HEK293 (cell line): ENCODE results near the gene USP37.

Experiments
- CTCF ChIA-PET: fragments of 350-600 bp; formaldehyde crosslinking; extraction: SDS; loops from one replicate; lab custom pipeline; 2021; ENCODE audit warnings: antibody characterized with exemption; lab: Yijun Ruan, JAX
- POLR2A ChIA-PET: fragments of 300-600 bp; formaldehyde crosslinking; extraction: SDS; loops from one replicate; lab custom pipeline; 2020; ENCODE audit warnings: antibody characterized with exemption, inconsistent platforms; lab: Yijun Ruan, JAX
- H3K27ac ChIP-seq: fragments of 200-500 bp; sonication (Bioruptor generic); 2 replicates; pipeline ENCODE4 v1.5.1; 2014; ENCODE audit warnings: low read depth, low read length, control low read depth, inconsistent platforms; ENCODE audit errors: extremely low read depth
- H3K36me3 ChIP-seq, 2 experiments: fragments of 200-500 bp in 1 of 2; sonication (Bioruptor generic) in 1 of 2; 1 replicate in 1 of 2; 2 replicates in 1 of 2; pipeline ENCODE4 v1.5.1; 2014 to 2017; ENCODE audit warnings: inconsistent platforms in 2 of 2, low read length in 2 of 2; ENCODE audit not compliant: control insufficient read depth in 2 of 2, insufficient read depth in 1 of 2
- H3K4me1 ChIP-seq: fragments of 200-500 bp; sonication (Bioruptor generic); 2 replicates; pipeline ENCODE4 v1.5.1; 2014; ENCODE audit warnings: mild to moderate bottlenecking, low read length, inconsistent platforms; ENCODE audit not compliant: control insufficient read depth, insufficient read depth
- H3K4me3 ChIP-seq: 2 replicates; pipeline ENCODE4 v1.5.1; 2011; ENCODE audit warnings: low read depth, mild to moderate bottlenecking, control low read depth, low read length, moderate library complexity
- H3K9me3 ChIP-seq: fragments of 200-500 bp; sonication (Bioruptor generic); 2 replicates; pipeline ENCODE4 v1.5.1; 2014; ENCODE audit warnings: low read depth, low read length, inconsistent platforms; ENCODE audit not compliant: control insufficient read depth, insufficient read depth
- GFI1B ChIP-seq: fragments of 450-650 bp; formaldehyde crosslinking; IDR thresholded peaks from 2 replicates; pipeline ENCODE4 v1.5.1; 2016; ENCODE audit warnings: missing biosample characterization, missing genetic modification characterization
- KLF10 ChIP-seq: fragments of 450-650 bp; IDR thresholded peaks from 2 replicates; pipeline ENCODE4 v1.5.1; 2018; ENCODE audit warnings: missing biosample characterization, mild to moderate bottlenecking, missing genetic modification characterization
- SALL2 ChIP-seq: fragments of 450-650 bp; formaldehyde crosslinking; IDR thresholded peaks from 2 replicates; pipeline ENCODE4 v1.5.0; 2017; ENCODE audit warnings: missing biosample characterization, mild to moderate bottlenecking, missing genetic modification characterization, borderline replicate concordance
- SCRT2 ChIP-seq: fragments of 450-650 bp; formaldehyde crosslinking; IDR thresholded peaks from 2 replicates; pipeline ENCODE4 v1.5.1; 2016; ENCODE audit warnings: missing biosample characterization, missing genetic modification characterization
- SETDB1 ChIP-seq: IDR thresholded peaks from one replicate; pipeline ENCODE4 v1.6.1; 2017; ENCODE audit warnings: mild to moderate bottlenecking, low read length, moderate library complexity, mixed read lengths; ENCODE audit not compliant: insufficient read length
- SP7 ChIP-seq: fragments of 450-650 bp; formaldehyde crosslinking; IDR thresholded peaks from 2 replicates; pipeline ENCODE4 v1.5.1; 2016; ENCODE audit warnings: missing biosample characterization, missing genetic modification characterization
- YY1 ChIP-seq: fragments of 450-650 bp; formaldehyde crosslinking; IDR thresholded peaks from 2 replicates; pipeline ENCODE4 v1.5.1; 2018; ENCODE audit warnings: missing biosample characterization, missing genetic modification characterization
- ZBTB48 ChIP-seq: fragments of 450-650 bp; formaldehyde crosslinking; IDR thresholded peaks from 2 replicates; pipeline ENCODE4 v1.5.1; 2016; ENCODE audit warnings: missing biosample characterization, missing genetic modification characterization
- ZBTB7A ChIP-seq: fragments of 450-650 bp; formaldehyde crosslinking; IDR thresholded peaks from 2 replicates; pipeline ENCODE4 v1.5.1; 2016; ENCODE audit warnings: low read depth, missing biosample characterization, missing genetic modification characterization
- ZNF133 ChIP-seq: fragments of 450-650 bp; formaldehyde crosslinking; IDR thresholded peaks from 2 replicates; pipeline ENCODE4 v1.5.1; 2016; ENCODE audit warnings: missing biosample characterization, missing genetic modification characterization
- ZNF169 ChIP-seq: fragments of 450-650 bp; formaldehyde crosslinking; IDR thresholded peaks from 2 replicates; pipeline ENCODE4 v1.5.1; 2016; ENCODE audit warnings: missing biosample characterization, missing genetic modification characterization
- ZNF2 ChIP-seq: fragments of 450-650 bp; formaldehyde crosslinking; IDR thresholded peaks from 2 replicates; pipeline ENCODE4 v1.5.1; 2016; ENCODE audit warnings: missing biosample characterization, missing genetic modification characterization
- ZNF274 ChIP-seq, 2 experiments: fragments of 200-500 bp in 1 of 2; fragments of 450-650 bp in 1 of 2; sonication (Bioruptor generic) in 1 of 2; formaldehyde crosslinking in 1 of 2; IDR thresholded peaks; 2 replicates each; pipeline versions ENCODE4 v1.5.1 to v1.6.1; 2014 to 2016; ENCODE audit warnings: borderline replicate concordance in 1 of 2, inconsistent platforms in 1 of 2, low read length in 1 of 2, missing biosample characterization in 1 of 2, missing genetic modification characterization in 1 of 2
- ZNF423 ChIP-seq: fragments of 450-650 bp; formaldehyde crosslinking; IDR thresholded peaks from 2 replicates; pipeline ENCODE4 v1.5.1; 2016; ENCODE audit warnings: missing biosample characterization, missing genetic modification characterization
- ZNF626 ChIP-seq: fragments of 450-650 bp; sonication (Bioruptor Pico); formaldehyde crosslinking; IDR thresholded peaks from 2 replicates; pipeline ENCODE4 v1.5.1; 2018; ENCODE audit warnings: missing biosample characterization, missing genetic modification characterization, inconsistent platforms
- ZNF629 ChIP-seq: fragments of 450-650 bp; formaldehyde crosslinking; IDR thresholded peaks from 2 replicates; pipeline ENCODE4 v1.5.1; 2017; ENCODE audit warnings: missing biosample characterization, missing genetic modification characterization
- ZNF660 ChIP-seq: fragments of 450-650 bp; IDR thresholded peaks from 2 replicates; pipeline ENCODE4 v1.5.1; 2018; ENCODE audit warnings: missing biosample characterization, mild to moderate bottlenecking, missing genetic modification characterization
- ZNF76 ChIP-seq: fragments of 450-650 bp; formaldehyde crosslinking; IDR thresholded peaks from 2 replicates; pipeline ENCODE4; 2016; ENCODE audit warnings: low read depth, missing biosample characterization, missing genetic modification characterization, borderline replicate concordance
- ZNF791 ChIP-seq: fragments of 450-650 bp; formaldehyde crosslinking; IDR thresholded peaks from 2 replicates; pipeline ENCODE4 v1.5.1; 2016; ENCODE audit warnings: missing biosample characterization, missing genetic modification characterization
- ZSCAN23 ChIP-seq: fragments of 450-650 bp; formaldehyde crosslinking; IDR thresholded peaks from 2 replicates; pipeline ENCODE4 v1.5.1; 2016; ENCODE audit warnings: missing biosample characterization, missing genetic modification characterization
- ZXDB ChIP-seq: fragments of 450-650 bp; formaldehyde crosslinking; IDR thresholded peaks from 2 replicates; pipeline ENCODE4 v1.5.1; 2016; ENCODE audit warnings: missing biosample characterization, missing genetic modification characterization
- TF ChIP-seq, protein P1 (sequence below): fragments of 450-650 bp; formaldehyde crosslinking; IDR thresholded peaks from 2 replicates; pipeline ENCODE4 v1.5.0; 2017; ENCODE audit warnings: missing biosample characterization, missing genetic modification characterization, borderline replicate concordance
- TF ChIP-seq, protein P2 (sequence below): fragments of 450-650 bp; formaldehyde crosslinking; IDR thresholded peaks from 2 replicates; pipeline ENCODE4 v1.5.1; 2016; ENCODE audit warnings: missing biosample characterization, missing genetic modification characterization
- TF ChIP-seq, protein P3 (sequence below): fragments of 450-650 bp; IDR thresholded peaks from 2 replicates; pipeline ENCODE4 v1.5.1; 2018; ENCODE audit warnings: missing biosample characterization, mild to moderate bottlenecking, missing genetic modification characterization
- TF ChIP-seq, protein P4 (sequence below): fragments of 450-650 bp; formaldehyde crosslinking; IDR thresholded peaks from 2 replicates; pipeline ENCODE4 v1.5.1; 2016; ENCODE audit warnings: missing biosample characterization, missing genetic modification characterization

USP37 gene

DNA sequence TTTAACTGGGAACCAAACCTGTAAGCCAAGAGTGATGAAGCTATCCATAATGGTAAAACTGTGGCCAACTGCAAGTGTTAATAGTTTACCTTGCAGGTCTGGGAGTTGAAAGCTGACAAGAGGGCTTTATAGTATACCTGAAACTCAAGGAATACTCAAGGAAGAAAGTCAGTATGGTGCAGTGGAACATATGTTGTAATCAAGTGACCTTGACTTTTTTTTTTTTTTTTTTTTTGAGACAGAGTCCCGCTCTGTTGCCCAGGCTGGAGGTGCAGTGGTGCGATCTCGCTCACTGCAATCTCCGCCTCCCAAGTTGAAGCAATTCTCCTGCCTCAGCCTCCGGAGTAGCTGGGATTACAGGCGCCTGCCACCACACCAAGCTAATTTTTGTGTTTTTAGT is 121.6 kb downstream of the USP37 start (continued):
- TF ChIP-seq ZNF2 (no peak), ZBTB48 (tag by site-specific recombination) (no peak), SETDB1 (no peak), ZBTB7A (no peak), ZXDB (tag by site-specific recombination) (no peak), SCRT2 (tag by site-specific recombination) (no peak), ZNF169 (tag by site-specific recombination) (no peak), ZNF626 (tag by site-specific recombination) (no peak)
- TF ChIP-seq, protein P1, sequence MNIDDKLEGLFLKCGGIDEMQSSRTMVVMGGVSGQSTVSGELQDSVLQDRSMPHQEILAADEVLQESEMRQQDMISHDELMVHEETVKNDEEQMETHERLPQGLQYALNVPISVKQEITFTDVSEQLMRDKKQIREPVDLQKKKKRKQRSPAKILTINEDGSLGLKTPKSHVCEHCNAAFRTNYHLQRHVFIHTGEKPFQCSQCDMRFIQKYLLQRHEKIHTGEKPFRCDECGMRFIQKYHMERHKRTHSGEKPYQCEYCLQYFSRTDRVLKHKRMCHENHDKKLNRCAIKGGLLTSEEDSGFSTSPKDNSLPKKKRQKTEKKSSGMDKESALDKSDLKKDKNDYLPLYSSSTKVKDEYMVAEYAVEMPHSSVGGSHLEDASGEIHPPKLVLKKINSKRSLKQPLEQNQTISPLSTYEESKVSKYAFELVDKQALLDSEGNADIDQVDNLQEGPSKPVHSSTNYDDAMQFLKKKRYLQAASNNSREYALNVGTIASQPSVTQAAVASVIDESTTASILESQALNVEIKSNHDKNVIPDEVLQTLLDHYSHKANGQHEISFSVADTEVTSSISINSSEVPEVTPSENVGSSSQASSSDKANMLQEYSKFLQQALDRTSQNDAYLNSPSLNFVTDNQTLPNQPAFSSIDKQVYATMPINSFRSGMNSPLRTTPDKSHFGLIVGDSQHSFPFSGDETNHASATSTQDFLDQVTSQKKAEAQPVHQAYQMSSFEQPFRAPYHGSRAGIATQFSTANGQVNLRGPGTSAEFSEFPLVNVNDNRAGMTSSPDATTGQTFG (tag by site-specific recombination), result no peak
- TF ChIP-seq, protein P2, sequence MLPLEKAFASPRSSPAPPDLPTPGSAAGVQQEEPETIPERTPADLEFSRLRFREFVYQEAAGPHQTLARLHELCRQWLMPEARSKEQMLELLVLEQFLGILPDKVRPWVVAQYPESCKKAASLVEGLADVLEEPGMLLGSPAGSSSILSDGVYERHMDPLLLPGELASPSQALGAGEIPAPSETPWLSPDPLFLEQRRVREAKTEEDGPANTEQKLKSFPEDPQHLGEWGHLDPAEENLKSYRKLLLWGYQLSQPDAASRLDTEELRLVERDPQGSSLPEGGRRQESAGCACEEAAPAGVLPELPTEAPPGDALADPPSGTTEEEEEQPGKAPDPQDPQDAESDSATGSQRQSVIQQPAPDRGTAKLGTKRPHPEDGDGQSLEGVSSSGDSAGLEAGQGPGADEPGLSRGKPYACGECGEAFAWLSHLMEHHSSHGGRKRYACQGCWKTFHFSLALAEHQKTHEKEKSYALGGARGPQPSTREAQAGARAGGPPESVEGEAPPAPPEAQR (tag by site-specific recombination), result no peak

DNA sequence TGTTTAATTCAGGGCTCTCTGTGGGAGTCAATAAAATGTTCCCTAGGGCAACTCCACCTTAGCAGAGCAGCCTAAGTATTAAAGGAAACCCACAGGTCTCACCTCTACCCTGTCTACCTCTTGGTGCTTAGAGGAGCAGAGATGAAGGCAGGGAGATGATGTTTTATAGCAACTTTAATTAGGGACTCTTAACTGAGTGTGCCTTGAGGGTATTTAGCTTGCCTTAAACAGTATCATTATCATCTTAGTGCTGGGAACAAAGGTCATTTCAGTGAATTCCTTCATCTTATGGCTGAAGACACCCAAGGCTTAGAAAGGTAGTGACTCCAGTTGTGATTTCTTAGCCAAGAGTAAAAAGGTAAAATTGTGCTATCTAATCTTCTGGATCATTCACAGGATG is 122.5 kb downstream of the USP37 start:
- H3K9me3 ChIP-seq, result no peaks in the 10 kb centered on the region
- no peak overlapping the region for H3K27ac ChIP-seq
- peaks cover 3 to 40% of the 10 kb centered on the region in 2 experiments; a peak in 2 of 3 replicates for H3K36me3 ChIP-seq
- ChIA-PET POLR2A (no interaction called here), CTCF (interaction anchor here (0.5 to 0.6 kb wide), 3 partner anchors 26 to 1199 kb away, joined by 3 read pairs; no protein-coding TSS in a partner anchor)
- TF ChIP-seq SP7 (peak; percentile 62; the same call in 1 of the 2 replicates), ZNF660 (tag by site-specific recombination) (no peak)
- no peaks in the 10 kb centered on the region for H3K4me1 ChIP-seq
- H3K4me3 ChIP-seq, result no peak overlapping the region

DNA sequence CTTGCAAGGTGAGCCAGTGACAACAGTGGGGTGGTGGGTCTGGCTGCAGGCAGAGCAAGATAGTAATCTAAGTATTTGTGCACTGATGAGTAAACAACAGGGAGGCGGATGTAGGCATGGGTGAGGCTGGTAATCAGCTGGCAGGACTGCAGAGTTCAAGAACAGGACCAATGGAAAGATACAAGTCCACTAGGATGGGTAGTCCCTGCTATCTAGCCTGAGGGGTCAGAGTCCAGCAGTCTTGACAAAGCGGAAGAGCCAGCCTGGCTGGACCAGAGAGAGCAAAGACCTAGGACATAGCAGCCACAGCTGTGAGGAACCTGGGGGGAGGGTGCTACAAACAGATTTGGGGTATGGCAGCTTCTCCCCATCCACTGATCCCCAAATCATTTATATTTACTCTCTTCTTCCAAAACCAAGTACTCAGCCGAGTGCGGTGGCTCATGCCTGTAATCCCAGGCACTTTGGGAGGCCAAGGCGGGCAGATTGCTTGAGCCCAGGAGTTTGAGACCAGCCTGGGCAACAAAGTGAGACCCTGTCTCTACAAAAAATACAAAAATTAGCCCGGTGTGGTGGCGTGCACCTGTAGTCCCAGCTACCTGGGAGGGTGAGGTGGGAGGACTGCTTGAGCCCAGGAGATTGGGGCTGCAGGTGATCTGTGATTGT is 123.3 kb downstream of the USP37 start:
- no peaks in the 10 kb centered on the region for H3K9me3 ChIP-seq
- no peaks in the 10 kb centered on the region for H3K4me1 ChIP-seq
- H3K27ac ChIP-seq, result no peak overlapping the region
- POLR2A ChIA-PET, result no interaction called here
- H3K4me3 ChIP-seq, result no peak overlapping the region
- CTCF ChIA-PET, result no interaction called here
- peaks cover 3 to 33% of the 10 kb centered on the region in 2 experiments; a peak in 2 of 3 replicates for H3K36me3 ChIP-seq
- no peak for TF ChIP-seq ZNF274 (IDR thresholded peaks at IDR 0.05; ENCODE audit: low read length)
- no peak for TF ChIP-seq ZNF274 (tag by site-specific recombination; IDR thresholded peaks at IDR 0.05; ENCODE audit: borderline replicate concordance)
- no peak for TF ChIP-seq KLF10 (tag by site-specific recombination)
- TF ChIP-seq GFI1B (tag by site-specific recombination), result no peak
- no peak for TF ChIP-seq ZNF76 (tag by site-specific recombination)
- TF ChIP-seq ZNF626 (tag by site-specific recombination), result no peak
- TF ChIP-seq, protein P3, sequence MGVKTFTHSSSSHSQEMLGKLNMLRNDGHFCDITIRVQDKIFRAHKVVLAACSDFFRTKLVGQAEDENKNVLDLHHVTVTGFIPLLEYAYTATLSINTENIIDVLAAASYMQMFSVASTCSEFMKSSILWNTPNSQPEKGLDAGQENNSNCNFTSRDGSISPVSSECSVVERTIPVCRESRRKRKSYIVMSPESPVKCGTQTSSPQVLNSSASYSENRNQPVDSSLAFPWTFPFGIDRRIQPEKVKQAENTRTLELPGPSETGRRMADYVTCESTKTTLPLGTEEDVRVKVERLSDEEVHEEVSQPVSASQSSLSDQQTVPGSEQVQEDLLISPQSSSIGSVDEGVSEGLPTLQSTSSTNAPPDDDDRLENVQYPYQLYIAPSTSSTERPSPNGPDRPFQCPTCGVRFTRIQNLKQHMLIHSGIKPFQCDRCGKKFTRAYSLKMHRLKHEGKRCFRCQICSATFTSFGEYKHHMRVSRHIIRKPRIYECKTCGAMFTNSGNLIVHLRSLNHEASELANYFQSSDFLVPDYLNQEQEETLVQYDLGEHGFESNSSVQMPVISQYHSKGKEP, result no peak
- TF ChIP-seq, protein P4, sequence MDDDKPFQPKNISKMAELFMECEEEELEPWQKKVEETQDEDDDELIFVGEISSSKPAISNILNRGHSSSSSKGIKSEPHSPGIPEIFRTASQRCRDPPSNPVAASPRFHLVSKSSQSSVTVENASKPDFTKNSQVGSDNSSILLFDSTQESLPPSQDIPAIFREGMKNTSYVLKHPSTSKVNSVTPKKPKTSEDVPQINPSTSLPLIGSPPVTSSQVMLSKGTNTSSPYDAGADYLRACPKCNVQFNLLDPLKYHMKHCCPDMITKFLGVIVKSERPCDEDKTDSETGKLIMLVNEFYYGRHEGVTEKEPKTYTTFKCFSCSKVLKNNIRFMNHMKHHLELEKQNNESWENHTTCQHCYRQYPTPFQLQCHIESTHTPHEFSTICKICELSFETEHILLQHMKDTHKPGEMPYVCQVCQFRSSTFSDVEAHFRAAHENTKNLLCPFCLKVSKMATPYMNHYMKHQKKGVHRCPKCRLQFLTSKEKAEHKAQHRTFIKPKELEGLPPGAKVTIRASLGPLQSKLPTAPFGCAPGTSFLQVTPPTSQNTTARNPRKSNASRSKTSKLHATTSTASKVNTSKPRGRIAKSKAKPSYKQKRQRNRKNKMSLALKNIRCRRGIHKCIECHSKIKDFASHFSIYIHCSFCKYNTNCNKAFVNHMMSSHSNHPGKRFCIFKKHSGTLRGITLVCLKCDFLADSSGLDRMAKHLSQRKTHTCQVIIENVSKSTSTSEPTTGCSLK, result no peak
- no peak for TF ChIP-seq ZNF629
- TF ChIP-seq ZNF133 (tag by site-specific recombination), result no peak
- no peak for TF ChIP-seq ZSCAN23 (tag by site-specific recombination)
- no peak for TF ChIP-seq ZNF169 (tag by site-specific recombination)
- no peak for TF ChIP-seq ZNF791
- TF ChIP-seq ZNF423 (tag by site-specific recombination), result no peak
- TF ChIP-seq SALL2, result no peak
- TF ChIP-seq YY1 (tag by site-specific recombination), result no peak
